ENCODE measurements around the gene OTOP1.
"Not testable (repeated sequence)": the region's sequence is repeated elsewhere in the genome, so short reads cannot be mapped to it uniquely, and the experiment has no call there.

- TF ChIP-seq, protein P1, sequence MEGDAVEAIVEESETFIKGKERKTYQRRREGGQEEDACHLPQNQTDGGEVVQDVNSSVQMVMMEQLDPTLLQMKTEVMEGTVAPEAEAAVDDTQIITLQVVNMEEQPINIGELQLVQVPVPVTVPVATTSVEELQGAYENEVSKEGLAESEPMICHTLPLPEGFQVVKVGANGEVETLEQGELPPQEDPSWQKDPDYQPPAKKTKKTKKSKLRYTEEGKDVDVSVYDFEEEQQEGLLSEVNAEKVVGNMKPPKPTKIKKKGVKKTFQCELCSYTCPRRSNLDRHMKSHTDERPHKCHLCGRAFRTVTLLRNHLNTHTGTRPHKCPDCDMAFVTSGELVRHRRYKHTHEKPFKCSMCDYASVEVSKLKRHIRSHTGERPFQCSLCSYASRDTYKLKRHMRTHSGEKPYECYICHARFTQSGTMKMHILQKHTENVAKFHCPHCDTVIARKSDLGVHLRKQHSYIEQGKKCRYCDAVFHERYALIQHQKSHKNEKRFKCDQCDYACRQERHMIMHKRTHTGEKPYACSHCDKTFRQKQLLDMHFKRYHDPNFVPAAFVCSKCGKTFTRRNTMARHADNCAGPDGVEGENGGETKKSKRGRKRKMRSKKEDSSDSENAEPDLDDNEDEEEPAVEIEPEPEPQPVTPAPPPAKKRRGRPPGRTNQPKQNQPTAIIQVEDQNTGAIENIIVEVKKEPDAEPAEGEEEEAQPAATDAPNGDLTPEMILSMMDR (tag by site-specific recombination; IDR thresholded peaks at IDR 0.05): not testable (repeated sequence)
- not testable (repeated sequence) for TF ChIP-seq ZNF292 (tag by site-specific recombination; IDR thresholded peaks at IDR 0.05; ENCODE audit: borderline replicate concordance, low read depth); ZNF350 (tag by site-specific recombination; IDR thresholded peaks at IDR 0.05); PRDM10 (tag by site-specific recombination; IDR thresholded peaks at IDR 0.05); SETDB1 (IDR thresholded peaks at IDR 0.05; ENCODE audit: insufficient read length, low read length); ZBTB10 (tag by site-specific recombination; IDR thresholded peaks at IDR 0.05); ZNF639 (tag by site-specific recombination; IDR thresholded peaks at IDR 0.05); YY1 (tag by site-specific recombination; IDR thresholded peaks at IDR 0.05)
These were observed 62.1 kb downstream of the OTOP1 start for GRCh38 chr4:4164532-4165173.

Measured in HEK293 (cell line).